ENCODE data around the gene LUZP1.

GRCh38 chr1:23090056-23090455 is 78.6 kb downstream of the LUZP1 start:
- TF ChIP-seq POLR2AphosphoS5 (IDR thresholded peaks at IDR 0.05; ENCODE audit: low read depth, low read length) (no peak), REST (IDR thresholded peaks at IDR 0.05; ENCODE audit: insufficient read depth in 1 of 2, low read depth in 2 of 2, low read length in 2 of 2) (no peak)
